Activated T-cell treated with anti-CD3 and anti-CD28 coated beads, Interleukin-2, amount 50 U/mL, for 1 hour (primary cell): Measurements from ENCODE around the gene BCAS4.
"Not testable (repeated sequence)": the region's sequence is repeated elsewhere in the genome, so short reads cannot be mapped to it uniquely, and the experiment has no call there.

Experiments
- DNase-seq: peaks from one replicate; pipeline ENCODE4 v3.0.0-alpha.2; 2020

Gene BCAS4

GRCh38 chr20:50794846-50795634 lies at the start of gene BCAS4:
TSS of gene BCAS4 (plus strand) at chr20:50795061. CDS start at chr20:50795084, 23 bp downstream.
- peak; percentile 92 for DNase-seq

GRCh38 chr20:50745634-50746137 lies 49.2 kb upstream of the BCAS4 start:
- DNase-seq = no peak

GRCh38 chr20:50746138-50746940 lies 48.5 kb upstream of the BCAS4 start:
- DNase-seq = no peak

- DNase-seq = no peak
Observed at GRCh38 chr20:50747275-50747674, 47.6 kb upstream of the BCAS4 start.

GRCh38 chr20:50750145-50750671 lies 44.7 kb upstream of the BCAS4 start:
- DNase-seq = no peak

- no peak for DNase-seq
Observed at GRCh38 chr20:50753152-50753551, 41.7 kb upstream of the BCAS4 start.

GRCh38 chr20:50754420-50754819 lies 40.4 kb upstream of the BCAS4 start:
- DNase-seq = no peak

GRCh38 chr20:50756447-50756846 lies 38.4 kb upstream of the BCAS4 start:
- no peak for DNase-seq

GRCh38 chr20:50758469-50758868 lies 36.4 kb upstream of the BCAS4 start:
- no peak for DNase-seq

GRCh38 chr20:50758992-50759391 lies 35.9 kb upstream of the BCAS4 start:
- DNase-seq = no peak

- DNase-seq = no peak
Observed at GRCh38 chr20:50759678-50760077, 35.2 kb upstream of the BCAS4 start.

GRCh38 chr20:50762045-50762422 lies 32.8 kb upstream of the BCAS4 start:
- DNase-seq = no peak

GRCh38 chr20:50762435-50763220 lies 32.2 kb upstream of the BCAS4 start:
- no peak for DNase-seq

GRCh38 chr20:50763550-50764458 lies 31.1 kb upstream of the BCAS4 start:
- not testable (repeated sequence) for DNase-seq

- not testable (repeated sequence) for DNase-seq
Observed at GRCh38 chr20:50765251-50765650, 29.6 kb upstream of the BCAS4 start.

- no peak for DNase-seq
Observed at GRCh38 chr20:50765674-50766073, 29.2 kb upstream of the BCAS4 start.

GRCh38 chr20:50766955-50767809 lies 27.7 kb upstream of the BCAS4 start:
- not testable (repeated sequence) for DNase-seq

GRCh38 chr20:50768991-50769390 lies 25.9 kb upstream of the BCAS4 start:
- not testable (repeated sequence) for DNase-seq

- DNase-seq = not testable (repeated sequence)
Observed at GRCh38 chr20:50769551-50770085, 25.2 kb upstream of the BCAS4 start.

GRCh38 chr20:50771419-50772080 lies 23.3 kb upstream of the BCAS4 start:
- DNase-seq = not testable (repeated sequence)
